ENCODE results near the gene ZNRD2.

Gene ZNRD2

GRCh38 chr11:65528819-65529350, 41.4 kb upstream of the ZNRD2 start:
- Histone ChIP-seq H3K4me1 (ENCODE audit: insufficient read depth, low read length) (0 out of 2 replicates have a peak, but pooled peaks cover 4% of the 10 kb centered on the region), H3K4me3 (ENCODE audit: low read length) (no peak overlapping the region), H3K27ac (ENCODE audit: low read depth, low read length) (no peak overlapping the region), H3K9ac (ENCODE audit: low read depth, low read length) (no peak overlapping the region), H3K36me3 (ENCODE audit: insufficient read depth, low read length) (peaks cover 34% of the 10 kb centered on the region), H3K27me3 (ENCODE audit: insufficient read depth, low read length) (peaks cover 2% of the 10 kb centered on the region; the same call in 1 of the 2 replicates), H3K9me3 (ENCODE audit: insufficient read depth, low read depth, low read length) (no peaks in the 10 kb centered on the region)
- WGBS = 95% methylated on average over 12 of the region's 12 CpGs

- no peaks in the 10 kb centered on the region for H3K27me3 ChIP-seq (ENCODE audit: insufficient read depth, low read length)
- WGBS = 90% methylated on average over 10 of the region's 10 CpGs
- H3K4me1 ChIP-seq (ENCODE audit: insufficient read depth, low read length) = no peaks in the 10 kb centered on the region
- H3K9me3 ChIP-seq (ENCODE audit: insufficient read depth, low read depth, low read length) = no peaks in the 10 kb centered on the region
- no peak overlapping the region for H3K4me3 ChIP-seq (ENCODE audit: low read length)
- no peak overlapping the region for H3K27ac ChIP-seq (ENCODE audit: low read depth, low read length)
- no peak overlapping the region for H3K9ac ChIP-seq (ENCODE audit: low read depth, low read length)
- peaks cover 34% of the 10 kb centered on the region for H3K36me3 ChIP-seq (ENCODE audit: insufficient read depth, low read length)
Observed at GRCh38 chr11:65529475-65530156, 40.7 kb upstream of the ZNRD2 start.

GRCh38 chr11:65530157-65530496, 40.1 kb upstream of the ZNRD2 start:
- Histone ChIP-seq H3K27ac (ENCODE audit: low read depth, low read length) (no peak overlapping the region), H3K4me3 (ENCODE audit: low read length) (no peak overlapping the region), H3K9me3 (ENCODE audit: insufficient read depth, low read depth, low read length) (no peaks in the 10 kb centered on the region), H3K36me3 (ENCODE audit: insufficient read depth, low read length) (peaks cover 37% of the 10 kb centered on the region), H3K9ac (ENCODE audit: low read depth, low read length) (no peak overlapping the region), H3K4me1 (ENCODE audit: insufficient read depth, low read length) (no peaks in the 10 kb centered on the region), H3K27me3 (ENCODE audit: insufficient read depth, low read length) (no peaks in the 10 kb centered on the region)
- WGBS = 85% methylated on average over 5 of the region's 5 CpGs

- WGBS = 89% methylated on average over 15 of the region's 15 CpGs
- Histone ChIP-seq H3K27me3 (ENCODE audit: insufficient read depth, low read length) (peaks cover 5% of the 10 kb centered on the region; the same call in 1 of the 2 replicates), H3K36me3 (ENCODE audit: insufficient read depth, low read length) (peaks cover 47% of the 10 kb centered on the region), H3K9me3 (ENCODE audit: insufficient read depth, low read depth, low read length) (no peaks in the 10 kb centered on the region), H3K27ac (ENCODE audit: low read depth, low read length) (no peak overlapping the region), H3K9ac (ENCODE audit: low read depth, low read length) (no peak overlapping the region), H3K4me3 (ENCODE audit: low read length) (no peak overlapping the region), H3K4me1 (ENCODE audit: insufficient read depth, low read length) (no peaks in the 10 kb centered on the region)
Observed at GRCh38 chr11:65532388-65533064, 37.8 kb upstream of the ZNRD2 start.

- Histone ChIP-seq H3K36me3 (ENCODE audit: insufficient read depth, low read length) (peaks cover 43% of the 10 kb centered on the region), H3K9me3 (ENCODE audit: insufficient read depth, low read depth, low read length) (no peaks in the 10 kb centered on the region), H3K4me3 (ENCODE audit: low read length) (no peak overlapping the region), H3K27me3 (ENCODE audit: insufficient read depth, low read length) (peaks cover 29% of the 10 kb centered on the region), H3K4me1 (ENCODE audit: insufficient read depth, low read length) (no peaks in the 10 kb centered on the region), H3K9ac (ENCODE audit: low read depth, low read length) (no peak overlapping the region), H3K27ac (ENCODE audit: low read depth, low read length) (no peak overlapping the region)
- 94% methylated on average over 9 of the region's 9 CpGs for WGBS
Observed at GRCh38 chr11:65535102-65535501, 35.2 kb upstream of the ZNRD2 start.

- Histone ChIP-seq H3K27ac (ENCODE audit: low read depth, low read length) (no peak overlapping the region), H3K27me3 (ENCODE audit: insufficient read depth, low read length) (peaks cover 43% of the 10 kb centered on the region), H3K36me3 (ENCODE audit: insufficient read depth, low read length) (peaks cover 33% of the 10 kb centered on the region), H3K4me1 (ENCODE audit: insufficient read depth, low read length) (peaks cover 3% of the 10 kb centered on the region; the same call in 1 of the 2 replicates), H3K9me3 (ENCODE audit: insufficient read depth, low read depth, low read length) (no peaks in the 10 kb centered on the region), H3K4me3 (ENCODE audit: low read length) (no peak overlapping the region), H3K9ac (ENCODE audit: low read depth, low read length) (no peak overlapping the region)
- WGBS = 95% methylated on average over 12 of the region's 12 CpGs
Observed at GRCh38 chr11:65536412-65537295, 33.6 kb upstream of the ZNRD2 start.

GRCh38 chr11:65537296-65537597, 33.0 kb upstream of the ZNRD2 start:
- H3K9me3 ChIP-seq (ENCODE audit: insufficient read depth, low read depth, low read length) = no peaks in the 10 kb centered on the region
- peaks cover 29% of the 10 kb centered on the region for H3K36me3 ChIP-seq (ENCODE audit: insufficient read depth, low read length)
- peaks cover 44% of the 10 kb centered on the region for H3K27me3 ChIP-seq (ENCODE audit: insufficient read depth, low read length)
- H3K4me3 ChIP-seq (ENCODE audit: low read length) = no peak overlapping the region
- H3K9ac ChIP-seq (ENCODE audit: low read depth, low read length) = no peak overlapping the region
- 89% methylated on average over 2 of the region's 2 CpGs for whole genome bisulfite sequencing
- no peak overlapping the region for H3K27ac ChIP-seq (ENCODE audit: low read depth, low read length)
- peaks cover 3% of the 10 kb centered on the region; the same call in 1 of the 2 replicates for H3K4me1 ChIP-seq (ENCODE audit: insufficient read depth, low read length)

GRCh38 chr11:65537620-65538231, 32.6 kb upstream of the ZNRD2 start:
- H3K4me1 ChIP-seq (ENCODE audit: insufficient read depth, low read length) = peaks cover 3% of the 10 kb centered on the region; the same call in 1 of the 2 replicates
- 91% methylated on average over 18 of the region's 18 CpGs for WGBS
- H3K36me3 ChIP-seq (ENCODE audit: insufficient read depth, low read length) = peaks cover 24% of the 10 kb centered on the region
- H3K27ac ChIP-seq (ENCODE audit: low read depth, low read length) = no peak overlapping the region
- no peaks in the 10 kb centered on the region for H3K9me3 ChIP-seq (ENCODE audit: insufficient read depth, low read depth, low read length)
- no peak overlapping the region for H3K4me3 ChIP-seq (ENCODE audit: low read length)
- no peak overlapping the region for H3K9ac ChIP-seq (ENCODE audit: low read depth, low read length)
- peaks cover 44% of the 10 kb centered on the region for H3K27me3 ChIP-seq (ENCODE audit: insufficient read depth, low read length)

- Histone ChIP-seq H3K27me3 (ENCODE audit: insufficient read depth, low read length) (peaks cover 45% of the 10 kb centered on the region), H3K9ac (ENCODE audit: low read depth, low read length) (no peak overlapping the region)
- WGBS = 84% methylated on average over 43 of the region's 43 CpGs
Observed at GRCh38 chr11:65538232-65538914, 31.9 kb upstream of the ZNRD2 start.

More at GRCh38 chr11:65538232-65538914, 31.9 kb upstream of the ZNRD2 start:
- H3K27ac ChIP-seq (ENCODE audit: low read depth, low read length) = no peak overlapping the region
- peak overlapping the region; percentile 83; the same call in 1 of the 2 replicates for H3K4me3 ChIP-seq (ENCODE audit: low read length)
- H3K36me3 ChIP-seq (ENCODE audit: insufficient read depth, low read length) = peaks cover 23% of the 10 kb centered on the region
- no peaks in the 10 kb centered on the region for H3K9me3 ChIP-seq (ENCODE audit: insufficient read depth, low read depth, low read length)
- peaks cover 3% of the 10 kb centered on the region; the same call in 1 of the 2 replicates for H3K4me1 ChIP-seq (ENCODE audit: insufficient read depth, low read length)

All from HUES64 (cell line).